ENCODE measurements around the gene EGR4. TPM values are rescaled to one million over a fixed set of nuclear protein-coding genes. Genes with fewer than 3 reads are reported as not detected.

Gene EGR4
- total RNA-seq, 2 donors from 2014 or later, result 0.15 TPM; not detected in 1

DNA sequence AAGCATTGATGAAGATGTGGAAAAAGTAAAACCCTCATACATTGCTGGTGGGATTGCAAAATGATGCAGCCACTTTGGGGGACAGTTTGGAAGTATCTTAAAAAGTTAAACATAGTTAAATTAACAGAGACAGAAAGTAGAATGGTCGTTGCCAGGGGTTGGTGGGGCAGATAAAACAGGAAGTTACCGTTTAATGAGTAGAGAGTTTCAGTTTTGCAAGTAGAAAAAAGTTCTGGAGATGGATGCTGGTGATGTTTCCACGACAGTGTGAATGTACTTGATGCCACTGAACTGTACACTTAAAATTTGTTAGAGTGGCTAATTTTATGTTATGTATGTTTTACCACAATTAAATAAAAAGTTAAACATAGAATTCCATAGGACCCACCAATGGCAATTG lies 44.5 kb upstream of the EGR4 start:
- Mint-ChIP-seq H3K4me3 (no peak overlapping the region), H3K27ac (no peak overlapping the region), H3K27me3 (ENCODE audit: insufficient read depth) (peaks cover 8% of the 10 kb centered on the region), H3K36me3 (ENCODE audit: low read depth) (no peaks in the 10 kb centered on the region), H3K4me1 (no peaks in the 10 kb centered on the region), H3K9me3 (no peaks in the 10 kb centered on the region)
- no peak overlapping the region for H3K27ac ChIP-seq (ENCODE audit: low read depth, low read length)
- TF ChIP-seq, protein P1, sequence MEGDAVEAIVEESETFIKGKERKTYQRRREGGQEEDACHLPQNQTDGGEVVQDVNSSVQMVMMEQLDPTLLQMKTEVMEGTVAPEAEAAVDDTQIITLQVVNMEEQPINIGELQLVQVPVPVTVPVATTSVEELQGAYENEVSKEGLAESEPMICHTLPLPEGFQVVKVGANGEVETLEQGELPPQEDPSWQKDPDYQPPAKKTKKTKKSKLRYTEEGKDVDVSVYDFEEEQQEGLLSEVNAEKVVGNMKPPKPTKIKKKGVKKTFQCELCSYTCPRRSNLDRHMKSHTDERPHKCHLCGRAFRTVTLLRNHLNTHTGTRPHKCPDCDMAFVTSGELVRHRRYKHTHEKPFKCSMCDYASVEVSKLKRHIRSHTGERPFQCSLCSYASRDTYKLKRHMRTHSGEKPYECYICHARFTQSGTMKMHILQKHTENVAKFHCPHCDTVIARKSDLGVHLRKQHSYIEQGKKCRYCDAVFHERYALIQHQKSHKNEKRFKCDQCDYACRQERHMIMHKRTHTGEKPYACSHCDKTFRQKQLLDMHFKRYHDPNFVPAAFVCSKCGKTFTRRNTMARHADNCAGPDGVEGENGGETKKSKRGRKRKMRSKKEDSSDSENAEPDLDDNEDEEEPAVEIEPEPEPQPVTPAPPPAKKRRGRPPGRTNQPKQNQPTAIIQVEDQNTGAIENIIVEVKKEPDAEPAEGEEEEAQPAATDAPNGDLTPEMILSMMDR (conservative IDR thresholded peaks at IDR 0.05), result no peak
- H3K36me3 ChIP-seq (ENCODE audit: control insufficient read depth, insufficient read depth, low read length), result no peaks in the 10 kb centered on the region
- H3K4me1 ChIP-seq (ENCODE audit: control insufficient read depth, insufficient read depth, low read length), result no peaks in the 10 kb centered on the region
- H3K27me3 ChIP-seq (ENCODE audit: control insufficient read depth, insufficient read depth, low read length, poor library complexity, severe bottlenecking), result peaks cover 14% of the 10 kb centered on the region
- DNase-seq, result no peak
- H3K4me3 ChIP-seq (ENCODE audit: low read length), result no peak overlapping the region
- 58 to 60% methylated on average over 2 to 3 of the region's 3 CpGs for WGBS, 2 experiments (ENCODE audit: insufficient coverage in 1 of 2, insufficient read length in 1 of 2)
- no peaks in the 10 kb centered on the region for H3K9me3 ChIP-seq (ENCODE audit: control insufficient read depth, low read length)
- no peak overlapping the region for H3K9ac ChIP-seq (ENCODE audit: extremely low read depth, low read length, poor library complexity, severe bottlenecking)

DNA sequence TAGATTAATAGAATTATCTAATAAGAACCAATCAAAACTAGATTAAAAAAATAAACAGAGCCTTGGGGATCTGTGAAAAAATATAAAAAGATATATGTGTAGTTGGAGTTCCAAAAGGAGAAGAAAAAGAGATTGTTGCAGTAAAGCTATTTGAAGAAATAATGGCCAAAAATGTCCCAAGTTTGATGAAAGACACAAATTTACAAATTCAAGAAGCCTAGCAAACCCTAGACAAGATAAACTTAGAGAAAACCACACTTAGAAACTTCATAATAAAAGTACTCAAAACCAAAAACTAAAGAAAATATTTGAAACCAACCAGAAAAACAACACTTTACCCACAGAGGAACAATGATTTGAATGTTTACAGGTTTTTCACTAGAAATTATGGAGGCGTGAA lies 41.3 kb upstream of the EGR4 start:
- WGBS, 2 experiments (ENCODE audit: insufficient coverage in 1 of 2, insufficient read length in 1 of 2), result 94% methylated on average over 1 of the region's 1 CpG; no CpG with 5 or more reads in 1 of the 2 experiments
- DNase-seq, result no peak
- Histone ChIP-seq H3K9ac (ENCODE audit: extremely low read depth, low read length, poor library complexity, severe bottlenecking) (no peak overlapping the region), H3K36me3 (ENCODE audit: control insufficient read depth, insufficient read depth, low read length) (no peaks in the 10 kb centered on the region), H3K9me3 (ENCODE audit: control insufficient read depth, low read length) (no peaks in the 10 kb centered on the region), H3K27ac (ENCODE audit: low read depth, low read length) (no peak overlapping the region), H3K27me3 (ENCODE audit: control insufficient read depth, insufficient read depth, low read length, poor library complexity, severe bottlenecking) (peaks cover 21% of the 10 kb centered on the region), H3K4me1 (ENCODE audit: control insufficient read depth, insufficient read depth, low read length) (no peaks in the 10 kb centered on the region), H3K4me3 (ENCODE audit: low read length) (no peak overlapping the region)
- Mint-ChIP-seq H3K4me3 (no peak overlapping the region), H3K4me1 (no peaks in the 10 kb centered on the region), H3K27me3 (ENCODE audit: insufficient read depth) (peaks cover 8% of the 10 kb centered on the region), H3K27ac (no peak overlapping the region), H3K36me3 (ENCODE audit: low read depth) (no peaks in the 10 kb centered on the region), H3K9me3 (no peaks in the 10 kb centered on the region)
- TF ChIP-seq, protein P1 (conservative IDR thresholded peaks at IDR 0.05), result no peak

DNA sequence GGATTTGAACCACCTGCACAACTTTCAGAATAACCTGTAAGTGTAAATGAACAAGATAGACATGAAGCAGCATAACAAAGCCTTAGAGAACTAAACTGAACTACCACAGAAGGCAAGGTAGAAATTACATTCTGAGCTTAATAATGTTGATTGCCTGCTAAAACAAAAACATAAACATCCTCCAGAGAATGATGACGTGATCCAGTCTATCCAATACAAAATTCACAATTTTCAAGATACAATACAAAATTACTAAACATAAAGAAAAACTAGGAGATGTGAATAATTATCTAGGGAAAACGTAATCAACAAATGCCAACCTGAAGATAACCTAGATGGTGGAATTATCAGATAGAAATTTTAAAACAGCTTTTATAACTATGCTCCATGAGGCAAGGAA lies 40.7 kb upstream of the EGR4 start:
- Histone ChIP-seq H3K4me1 (ENCODE audit: control insufficient read depth, insufficient read depth, low read length) (no peaks in the 10 kb centered on the region), H3K9ac (ENCODE audit: extremely low read depth, low read length, poor library complexity, severe bottlenecking) (no peak overlapping the region), H3K4me3 (ENCODE audit: low read length) (no peak overlapping the region), H3K36me3 (ENCODE audit: control insufficient read depth, insufficient read depth, low read length) (no peaks in the 10 kb centered on the region), H3K9me3 (ENCODE audit: control insufficient read depth, low read length) (no peaks in the 10 kb centered on the region), H3K27ac (ENCODE audit: low read depth, low read length) (no peak overlapping the region), H3K27me3 (ENCODE audit: control insufficient read depth, insufficient read depth, low read length, poor library complexity, severe bottlenecking) (peaks cover 21% of the 10 kb centered on the region)
- no peak for DNase-seq
- H3K27me3 Mint-ChIP-seq (ENCODE audit: insufficient read depth), result peaks cover 7% of the 10 kb centered on the region
- 61 to 100% methylated on average over 1 to 2 of the region's 2 CpGs for WGBS, 2 experiments (ENCODE audit: insufficient coverage in 1 of 2, insufficient read length in 1 of 2)
- H3K4me1 Mint-ChIP-seq, result no peaks in the 10 kb centered on the region
- H3K36me3 Mint-ChIP-seq (ENCODE audit: low read depth), result no peaks in the 10 kb centered on the region
- H3K4me3 Mint-ChIP-seq, result no peak overlapping the region
- no peaks in the 10 kb centered on the region for H3K9me3 Mint-ChIP-seq
- TF ChIP-seq, protein P1 (conservative IDR thresholded peaks at IDR 0.05), result no peak
- H3K27ac Mint-ChIP-seq, result no peak overlapping the region

Measured in endodermal cell (in vitro differentiated cells).